Fibroblast of villous mesenchyme (primary cell): ENCODE measurements around the gene RNF151. TPM values are rescaled to one million over a fixed set of nuclear protein-coding genes. Genes with fewer than 3 reads are reported as not detected.

Experiments used
- DNase-seq: peaks from one replicate; pipeline ENCODE4 v3.0.0-alpha.2; 2010; ENCODE audit warnings: low read depth
- H3K4me3 ChIP-seq: 2 replicates; pipeline ENCODE4 v1.5.1; 2011; ENCODE audit warnings: low read depth, mild to moderate bottlenecking, low read length
- CTCF ChIP-seq: IDR thresholded peaks from 2 replicates; pipeline ENCODE4 v1.5.1; 2012; ENCODE audit warnings: low read depth, mild to moderate bottlenecking, low read length; ENCODE audit not compliant: insufficient read depth
- total RNA-seq: library from RNA; depleted of rRNA; stranded (reverse); fragments of >200 nt; gene quantifications from 2 replicates; pipeline ENCODE4 v1.2.3, GENCODE V29; 2012

RNF151 gene
- total RNA-seq, 1 donor, result not detected

DNA sequence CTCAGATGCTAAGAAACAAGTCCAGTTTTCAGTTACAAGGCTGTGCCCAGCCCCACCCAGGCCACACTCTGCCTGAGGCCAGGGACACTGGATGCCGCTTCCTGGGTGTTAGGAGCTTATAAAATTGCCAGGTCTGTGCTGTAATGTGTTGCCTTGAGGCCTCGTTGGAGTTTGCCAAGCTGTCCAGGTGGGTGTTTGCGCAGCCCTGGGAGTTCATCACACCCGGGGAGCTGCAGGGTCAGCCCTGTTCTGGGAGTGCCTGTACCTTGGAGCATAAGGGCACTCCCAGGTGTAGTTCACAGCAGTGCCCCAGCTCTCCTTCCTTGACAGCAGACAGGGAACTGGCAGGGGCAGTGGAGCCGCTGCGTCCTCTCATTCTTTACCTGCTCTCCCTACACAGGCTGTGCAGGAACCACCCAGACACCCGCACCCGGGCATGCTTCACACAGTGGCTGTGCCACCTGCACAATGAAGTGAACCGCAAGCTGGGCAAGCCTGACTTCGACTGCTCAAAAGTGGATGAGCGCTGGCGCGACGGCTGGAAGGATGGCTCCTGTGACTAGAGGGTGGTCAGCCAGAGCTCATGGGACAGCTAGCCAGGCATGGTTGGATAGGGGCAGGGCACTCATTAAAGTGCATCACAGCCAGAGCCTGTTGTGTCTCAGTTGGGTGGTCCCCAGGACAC is 19.0 kb downstream of the RNF151 start:
- no peak for TF ChIP-seq CTCF
- H3K4me3 ChIP-seq, result no peak overlapping the region
- no peak for DNase-seq

- no peak for DNase-seq
- no peak overlapping the region for H3K4me3 ChIP-seq
- TF ChIP-seq CTCF, result no peak
Measured at GRCh38 chr16:1987198-1987597, 20.5 kb downstream of the RNF151 start.

DNA sequence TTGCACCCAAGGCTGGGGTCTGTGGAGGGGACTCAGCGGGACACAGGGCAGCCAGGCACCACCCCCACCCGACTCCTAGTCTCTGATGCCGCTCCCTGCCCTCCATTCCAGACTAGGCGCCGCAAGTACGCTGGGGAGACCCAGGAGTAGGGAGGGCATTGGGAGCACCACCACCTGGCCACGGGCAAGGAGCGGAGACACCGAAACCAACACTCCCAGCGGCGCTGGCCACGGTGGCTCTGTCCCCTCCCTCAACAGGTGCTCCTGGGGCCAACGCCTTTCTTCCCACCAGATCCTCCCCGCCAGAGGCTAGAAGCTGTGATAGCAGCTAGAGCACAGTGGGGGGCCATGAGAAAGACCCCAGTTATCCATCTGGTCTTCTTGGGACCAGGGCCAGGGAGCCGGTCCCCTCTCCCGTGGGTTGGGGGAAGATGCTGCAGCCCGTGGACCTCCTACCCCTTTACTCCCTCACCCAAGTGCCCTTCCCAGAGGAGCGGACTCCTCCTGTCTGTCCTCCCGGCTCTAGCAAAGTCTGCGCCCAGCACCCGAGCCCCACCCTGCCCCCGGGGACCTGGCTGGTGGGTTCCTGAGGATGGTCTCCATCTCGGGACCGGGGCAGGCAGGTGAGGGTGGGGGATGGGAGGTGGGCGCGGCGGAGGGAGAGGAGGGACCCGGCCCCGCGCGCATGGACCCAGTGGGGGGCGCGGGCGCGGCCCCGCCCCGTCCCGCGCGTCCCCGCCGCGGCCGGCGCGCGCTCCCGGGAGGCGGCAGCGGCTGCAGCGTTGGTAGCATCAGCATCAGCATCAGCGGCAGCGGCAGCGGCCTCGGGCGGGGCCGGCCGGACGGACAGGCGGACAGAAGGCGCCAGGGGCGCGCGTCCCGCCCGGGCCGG is 22.8 kb downstream of the RNF151 start, which contains the start of gene SYNGR3:
Gene SYNGR3 (plus strand): TSS at position 762 of the 892 bp plus-strand sequence. CDS start 133 bp downstream, outside the sequence.
- peak within 1 kb of the TSS; percentile 46 for H3K4me3 ChIP-seq
- DNase-seq, result no peak
- TF ChIP-seq CTCF, result no peak

- H3K4me3 ChIP-seq, result peak overlapping the region; percentile 46
- DNase-seq, result no peak
- no peak for TF ChIP-seq CTCF
Measured at GRCh38 chr16:1990101-1990350, 23.4 kb downstream of the RNF151 start.

DNA sequence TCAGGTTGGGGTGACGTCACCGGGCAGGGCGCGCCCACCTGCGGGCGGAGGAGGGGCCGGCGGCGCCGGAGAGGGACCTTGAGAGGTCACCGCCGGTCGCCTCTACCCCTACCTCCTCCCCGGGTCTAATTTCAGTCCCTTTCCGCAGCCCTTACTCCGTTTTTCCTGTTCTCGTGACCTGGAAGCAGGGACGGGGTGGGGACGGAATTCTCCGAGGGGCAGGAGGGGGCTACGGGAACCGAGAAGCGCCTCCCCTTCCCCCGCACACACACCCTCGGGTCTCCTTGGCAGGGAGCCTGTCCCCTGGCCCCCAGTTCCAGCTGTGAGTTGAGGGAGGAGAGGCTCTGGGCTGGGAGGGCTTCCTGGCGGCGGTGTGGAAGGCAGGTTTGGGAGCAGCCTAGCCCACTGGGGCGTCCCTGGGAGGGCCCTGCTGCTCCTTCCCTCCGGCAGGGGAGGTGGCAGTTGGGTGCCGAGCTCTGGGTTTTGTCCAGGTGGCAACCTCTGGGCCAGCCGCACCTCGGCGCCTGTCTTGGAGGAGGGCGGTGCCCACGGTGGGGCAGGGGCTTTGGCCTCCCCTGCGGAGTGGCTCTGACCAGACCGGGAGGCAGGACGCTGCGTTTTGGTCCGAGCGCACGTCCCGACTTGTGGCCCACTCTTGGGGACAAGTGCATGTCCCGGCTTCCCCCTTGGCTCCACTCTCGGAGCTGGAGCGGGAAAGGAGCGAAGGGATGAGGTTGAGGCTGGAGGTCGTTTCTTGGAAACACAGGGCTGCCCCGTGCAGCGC is 23.9 kb downstream of the RNF151 start:
- DNase-seq, result no peak
- H3K4me3 ChIP-seq, result peak overlapping the region; percentile 46
- no peak for TF ChIP-seq CTCF

GRCh38 chr16:1991135-1991551 is 24.5 kb downstream of the RNF151 start:
- DNase-seq, result no peak
- no peak overlapping the region for H3K4me3 ChIP-seq
- TF ChIP-seq CTCF, result no peak
